Uterus (tissue), 2 donors: ENCODE results near the gene CDHR1.

Experiments
- POLR2A ChIP-seq, 2 donors: fragments of 450-650 bp; IDR thresholded peaks; one replicate each; pipeline ENCODE4 v1.6.1; 2016; ENCODE audit warnings: antibody characterized with exemption in 2 of 2, mild to moderate bottlenecking in 1 of 2, moderate library complexity in 1 of 2
- TF ChIP-seq, protein P1 (sequence below), 4 experiments: fragments of 200-600 bp in 2 of 4; fragments of 450-650 bp in 2 of 4; sonication (generic) in 2 of 4; IDR thresholded peaks; one replicate each; pipeline ENCODE4 v1.5.1; 2016 to 2019; ENCODE audit warnings: antibody characterized with exemption in 4 of 4, mild to moderate bottlenecking in 2 of 4, moderate library complexity in 1 of 4

DNA sequence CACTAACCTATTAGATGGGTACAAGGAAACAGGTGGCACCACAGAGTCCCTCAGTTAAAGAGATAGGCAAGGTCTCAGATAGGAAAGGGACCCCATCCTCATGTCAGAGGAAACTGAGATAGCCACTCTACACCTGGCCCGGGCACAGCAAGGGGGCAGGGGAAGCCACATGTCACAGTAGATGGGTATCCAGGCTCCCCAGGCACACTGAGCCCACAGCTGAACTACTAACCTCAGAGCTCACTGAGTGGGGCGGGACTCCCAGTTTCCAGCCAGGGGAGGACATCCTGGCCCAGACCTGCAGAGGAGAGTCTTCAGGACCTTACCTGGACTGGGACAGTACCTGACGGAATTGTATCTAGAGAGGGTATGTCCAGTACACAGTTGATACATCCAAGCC is 3.7 kb upstream of the CDHR1 start:
- TF ChIP-seq, protein P1, sequence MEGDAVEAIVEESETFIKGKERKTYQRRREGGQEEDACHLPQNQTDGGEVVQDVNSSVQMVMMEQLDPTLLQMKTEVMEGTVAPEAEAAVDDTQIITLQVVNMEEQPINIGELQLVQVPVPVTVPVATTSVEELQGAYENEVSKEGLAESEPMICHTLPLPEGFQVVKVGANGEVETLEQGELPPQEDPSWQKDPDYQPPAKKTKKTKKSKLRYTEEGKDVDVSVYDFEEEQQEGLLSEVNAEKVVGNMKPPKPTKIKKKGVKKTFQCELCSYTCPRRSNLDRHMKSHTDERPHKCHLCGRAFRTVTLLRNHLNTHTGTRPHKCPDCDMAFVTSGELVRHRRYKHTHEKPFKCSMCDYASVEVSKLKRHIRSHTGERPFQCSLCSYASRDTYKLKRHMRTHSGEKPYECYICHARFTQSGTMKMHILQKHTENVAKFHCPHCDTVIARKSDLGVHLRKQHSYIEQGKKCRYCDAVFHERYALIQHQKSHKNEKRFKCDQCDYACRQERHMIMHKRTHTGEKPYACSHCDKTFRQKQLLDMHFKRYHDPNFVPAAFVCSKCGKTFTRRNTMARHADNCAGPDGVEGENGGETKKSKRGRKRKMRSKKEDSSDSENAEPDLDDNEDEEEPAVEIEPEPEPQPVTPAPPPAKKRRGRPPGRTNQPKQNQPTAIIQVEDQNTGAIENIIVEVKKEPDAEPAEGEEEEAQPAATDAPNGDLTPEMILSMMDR (IDR thresholded peaks at IDR 0.05): no peak
- TF ChIP-seq POLR2A (IDR thresholded peaks at IDR 0.05): no peak
